NCI-H1105 treated with DMSO at 0.1 percent for 48 hours (cell line): ENCODE measurements around the gene RBPMS2.
A peak's percentile ranks its signal among the peaks of the same experiment; 100 is the strongest.

Experiments
- DNase-seq: peaks from one replicate; lab custom pipeline; 2025; lab: John Stamatoyannopoulos, UW

The RBPMS2 gene

GRCh38 chr15:64731012-64731804 lies 44.2 kb downstream of the RBPMS2 start:
- DNase-seq, result peak; percentile 86

GRCh38 chr15:64730151-64730550 lies 45.2 kb downstream of the RBPMS2 start:
- DNase-seq, result no peak

GRCh38 chr15:64720188-64720587 lies 55.2 kb downstream of the RBPMS2 start:
- no peak for DNase-seq

- DNase-seq, result no peak
Measured at GRCh38 chr15:64717735-64718495, 57.5 kb downstream of the RBPMS2 start.

GRCh38 chr15:64717130-64717529 lies 58.3 kb downstream of the RBPMS2 start:
- DNase-seq, result no peak

GRCh38 chr15:64716452-64716851 lies 58.9 kb downstream of the RBPMS2 start:
- no peak for DNase-seq

GRCh38 chr15:64713592-64713991 lies 61.8 kb downstream of the RBPMS2 start:
- no peak for DNase-seq

GRCh38 chr15:64712353-64712752 lies 63.0 kb downstream of the RBPMS2 start:
- DNase-seq, result no peak

GRCh38 chr15:64710676-64711428 lies 64.5 kb downstream of the RBPMS2 start:
- no peak for DNase-seq

- DNase-seq, result no peak
Measured at GRCh38 chr15:64706011-64706911, 69.1 kb downstream of the RBPMS2 start.

- no peak for DNase-seq
Measured at GRCh38 chr15:64705006-64705405, 70.4 kb downstream of the RBPMS2 start.

- DNase-seq, result no peak
Measured at GRCh38 chr15:64703632-64703959, 71.8 kb downstream of the RBPMS2 start.

- DNase-seq, result peak; percentile 97
Measured at GRCh38 chr15:64702816-64703631, 72.4 kb downstream of the RBPMS2 start.

- no peak for DNase-seq
Measured at GRCh38 chr15:64701482-64702184, 73.8 kb downstream of the RBPMS2 start.

- no peak for DNase-seq
Measured at GRCh38 chr15:64701051-64701450, 74.3 kb downstream of the RBPMS2 start.

GRCh38 chr15:64699751-64700388 lies 75.5 kb downstream of the RBPMS2 start:
- peak; percentile 29 for DNase-seq

GRCh38 chr15:64698823-64699222 lies 76.6 kb downstream of the RBPMS2 start:
- no peak for DNase-seq

GRCh38 chr15:64697911-64698369 lies 77.4 kb downstream of the RBPMS2 start:
- DNase-seq, result no peak

GRCh38 chr15:64696481-64696880 lies 78.9 kb downstream of the RBPMS2 start:
- DNase-seq, result no peak
